Hematopoietic multipotent progenitor cell treated with erythropoietin and hydrocortisone succinate and interleukin-3 and kit ligand, for 6 days (in vitro differentiated cells): ENCODE data around the gene MED7.
"Not testable (repeated sequence)": the region's sequence is repeated elsewhere in the genome, so short reads cannot be mapped to it uniquely, and the experiment has no call there.

Experiments
- DNase-seq: peaks from one replicate; pipeline ENCODE4 v3.0.0-alpha.2; 2015

Gene MED7, protein sequence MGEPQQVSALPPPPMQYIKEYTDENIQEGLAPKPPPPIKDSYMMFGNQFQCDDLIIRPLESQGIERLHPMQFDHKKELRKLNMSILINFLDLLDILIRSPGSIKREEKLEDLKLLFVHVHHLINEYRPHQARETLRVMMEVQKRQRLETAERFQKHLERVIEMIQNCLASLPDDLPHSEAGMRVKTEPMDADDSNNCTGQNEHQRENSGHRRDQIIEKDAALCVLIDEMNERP

DNA sequence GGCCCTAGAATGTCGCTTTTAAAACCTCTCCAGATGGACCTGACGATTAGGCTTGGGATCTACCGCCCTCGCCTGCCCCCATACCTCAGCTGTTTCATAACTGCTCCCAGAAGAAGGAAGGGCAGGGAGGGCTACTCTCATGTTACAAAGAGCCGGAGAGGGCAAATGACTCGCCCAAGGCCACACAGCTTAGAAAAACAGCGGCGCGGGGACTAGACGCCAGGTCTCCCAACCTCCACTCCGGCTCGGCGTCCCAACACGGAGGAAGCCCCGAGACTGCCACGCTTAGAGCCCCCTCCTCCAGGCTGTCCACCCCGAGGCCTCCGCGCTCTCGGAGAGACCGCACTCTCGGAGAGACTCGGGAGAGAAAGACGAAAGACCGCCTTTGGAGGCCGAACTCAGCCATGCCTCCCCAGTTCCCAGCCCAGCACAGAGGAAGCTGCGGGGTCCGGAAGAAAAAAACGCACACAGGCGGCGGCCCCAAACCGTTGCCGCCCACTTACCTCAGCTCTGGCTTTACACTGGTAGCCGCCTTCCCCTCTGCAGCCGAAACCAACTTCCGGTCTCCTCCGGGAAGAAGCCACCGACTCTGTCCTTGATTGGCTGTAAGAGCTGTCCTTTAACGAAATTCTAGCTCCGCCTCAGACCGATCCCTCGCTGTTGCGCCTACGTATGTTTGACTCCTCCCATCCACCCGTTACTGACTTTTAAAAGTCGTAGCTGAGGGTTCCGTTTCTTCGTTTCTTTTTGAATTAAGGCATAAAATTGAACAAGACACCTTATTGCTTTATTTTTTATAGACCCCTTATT lies at the start of gene MED7:
Gene MED7 (minus strand): TSS at position 549 of the 810 bp plus-strand sequence. CDS start 3,434 bp downstream, outside the sequence.
- DNase-seq = peak; percentile 99

DNA sequence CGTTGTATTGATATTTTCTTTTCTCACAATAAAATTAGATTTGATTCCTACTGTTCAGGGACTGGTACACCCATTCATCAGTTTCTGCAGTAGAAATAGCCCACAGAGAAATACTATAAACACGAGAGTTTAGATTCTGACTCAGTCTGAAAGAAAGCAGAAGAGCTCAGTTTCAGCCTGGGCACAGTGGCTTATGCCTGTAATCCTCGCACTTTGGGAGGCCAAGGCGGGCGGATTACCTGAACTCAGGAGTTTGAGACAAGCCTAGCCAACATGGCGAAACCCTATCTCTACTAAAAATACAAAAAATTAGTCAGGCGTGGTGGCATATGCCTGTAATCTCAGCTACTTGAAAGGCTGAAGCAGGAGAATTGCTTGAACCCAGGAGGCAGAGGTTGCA lies 46.6 kb upstream of the MED7 start:
- DNase-seq = no peak

DNA sequence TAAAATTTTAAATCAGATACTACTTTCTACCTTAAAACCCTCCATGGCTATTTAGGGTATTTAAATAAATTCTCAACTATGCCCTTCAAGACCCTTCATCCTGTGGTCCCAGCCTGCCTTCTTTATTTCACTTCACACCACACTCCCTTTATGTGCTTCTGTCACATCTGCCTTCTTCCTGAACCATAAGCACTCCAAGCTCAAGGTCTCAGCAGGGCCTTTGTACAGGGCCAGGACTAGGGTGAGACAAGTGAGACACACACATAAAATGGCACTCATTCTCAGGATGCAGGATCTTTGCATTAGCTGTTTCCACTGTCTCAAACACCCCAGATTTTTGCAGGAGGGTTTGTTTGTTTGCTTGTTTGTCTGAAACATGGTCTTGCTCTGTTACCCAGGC lies 45.6 kb upstream of the MED7 start:
- DNase-seq = no peak

DNA sequence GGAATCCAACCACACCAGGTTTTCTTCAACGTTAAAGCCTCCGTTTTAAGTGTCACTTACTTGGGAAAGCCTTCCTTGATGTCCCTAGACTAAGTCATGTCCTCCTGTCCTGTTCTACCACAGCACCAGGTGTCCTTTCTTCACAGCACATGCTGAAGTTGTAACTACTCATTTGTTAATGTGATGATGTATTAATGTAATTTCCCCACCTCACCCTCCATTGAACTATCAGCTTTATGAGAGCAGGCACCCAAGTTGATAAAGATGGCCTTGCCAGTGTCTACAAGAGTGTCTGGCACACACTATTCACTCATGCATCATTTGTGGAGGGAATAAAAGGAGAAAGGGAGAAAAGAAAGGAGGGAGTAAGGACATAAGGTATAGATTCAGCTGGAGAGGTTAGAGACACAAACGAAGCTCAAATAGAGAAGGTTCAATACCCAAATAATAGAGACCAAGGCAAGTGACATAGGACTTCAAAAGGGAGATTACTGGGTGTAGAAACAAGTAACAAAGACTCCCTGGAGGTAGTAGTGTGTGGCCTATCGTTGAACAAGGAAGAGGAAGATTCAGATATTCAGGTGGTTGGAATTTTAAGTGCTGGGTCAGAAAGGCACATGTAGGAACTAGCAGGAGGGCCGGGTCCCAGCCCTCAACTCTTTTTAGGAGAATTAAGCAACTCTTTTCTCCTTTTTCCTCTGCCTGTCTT lies 44.5 kb upstream of the MED7 start:
- no peak for DNase-seq

DNA sequence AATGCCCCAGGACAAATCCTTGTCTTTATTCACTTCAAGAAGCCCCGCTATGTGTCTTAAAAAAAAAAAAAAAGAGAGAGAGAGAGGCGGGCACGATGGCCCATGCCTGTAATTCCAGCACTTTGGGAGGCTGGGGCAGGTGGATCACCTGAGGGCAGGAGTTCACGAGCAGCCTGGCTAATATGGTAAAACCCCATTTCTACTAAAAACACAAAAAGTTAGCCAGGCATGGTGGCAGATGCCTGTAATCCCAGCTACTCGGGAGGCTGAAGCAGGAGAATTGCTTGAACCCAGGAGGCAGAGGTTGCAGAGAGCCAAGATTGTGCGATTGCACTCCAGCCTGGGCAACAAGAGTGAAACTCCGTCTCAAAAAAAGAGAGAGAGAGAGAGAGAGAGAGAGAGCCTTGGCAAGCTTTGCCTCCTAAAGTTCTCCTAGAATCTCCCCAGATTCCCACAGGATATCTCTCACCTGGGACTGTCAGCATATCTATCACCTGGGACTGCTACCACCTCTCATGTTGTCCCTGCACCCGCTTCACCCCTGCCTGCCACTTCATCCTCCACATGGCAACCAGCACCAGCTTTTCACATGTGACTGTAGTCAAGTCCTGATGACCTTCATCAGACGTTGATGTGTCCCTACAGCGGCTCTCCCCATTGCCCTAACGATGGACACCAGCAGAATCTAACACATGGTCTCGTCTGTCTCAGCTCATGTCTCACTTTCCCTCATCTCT lies 43.8 kb upstream of the MED7 start:
- DNase-seq = no peak

DNA sequence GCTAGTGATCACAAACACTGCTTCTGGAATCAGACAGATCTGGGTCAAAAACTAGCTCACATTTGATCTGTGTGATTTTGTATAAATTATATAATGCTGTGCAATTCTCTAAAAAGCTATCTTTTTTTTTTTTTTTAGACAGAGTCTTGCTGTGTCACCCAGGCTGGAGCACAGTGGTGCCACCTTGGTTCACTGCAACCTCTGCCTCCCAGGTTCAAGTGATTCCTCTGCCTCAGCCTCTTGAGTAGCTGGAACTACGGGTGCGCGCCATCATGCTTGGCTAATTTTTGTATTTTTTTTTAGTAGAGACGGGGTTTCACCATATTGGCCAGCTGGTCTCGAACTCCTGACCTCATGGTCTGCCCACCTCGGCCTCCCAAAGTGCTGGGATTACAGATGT lies 42.5 kb upstream of the MED7 start:
- not testable (repeated sequence) for DNase-seq

DNA sequence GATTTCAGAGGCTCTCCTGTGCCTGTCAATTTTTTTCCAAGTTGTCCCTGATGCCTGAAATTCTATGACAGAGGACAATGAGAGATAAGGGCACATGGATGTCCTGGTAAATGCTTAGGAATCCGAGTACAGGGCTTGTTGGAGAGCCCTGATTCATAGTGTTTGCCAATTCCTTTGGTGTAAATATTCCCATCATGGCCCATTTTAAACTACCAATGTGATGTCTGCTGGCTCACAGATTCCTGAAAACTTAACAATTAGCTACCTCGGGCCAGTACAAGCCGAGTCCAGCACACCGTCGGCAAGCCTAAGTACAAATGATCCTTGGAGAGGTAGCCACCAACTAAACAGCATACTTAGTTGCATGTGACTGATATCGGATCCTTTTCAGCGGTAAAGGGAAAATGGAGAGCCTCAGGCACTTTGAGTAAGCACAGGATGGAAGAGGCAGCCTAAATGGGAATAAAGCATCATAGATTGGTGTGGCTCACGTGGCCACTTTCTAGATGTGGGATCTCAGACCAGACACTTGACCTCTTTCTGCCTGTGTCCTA lies 41.5 kb upstream of the MED7 start:
- DNase-seq = no peak

DNA sequence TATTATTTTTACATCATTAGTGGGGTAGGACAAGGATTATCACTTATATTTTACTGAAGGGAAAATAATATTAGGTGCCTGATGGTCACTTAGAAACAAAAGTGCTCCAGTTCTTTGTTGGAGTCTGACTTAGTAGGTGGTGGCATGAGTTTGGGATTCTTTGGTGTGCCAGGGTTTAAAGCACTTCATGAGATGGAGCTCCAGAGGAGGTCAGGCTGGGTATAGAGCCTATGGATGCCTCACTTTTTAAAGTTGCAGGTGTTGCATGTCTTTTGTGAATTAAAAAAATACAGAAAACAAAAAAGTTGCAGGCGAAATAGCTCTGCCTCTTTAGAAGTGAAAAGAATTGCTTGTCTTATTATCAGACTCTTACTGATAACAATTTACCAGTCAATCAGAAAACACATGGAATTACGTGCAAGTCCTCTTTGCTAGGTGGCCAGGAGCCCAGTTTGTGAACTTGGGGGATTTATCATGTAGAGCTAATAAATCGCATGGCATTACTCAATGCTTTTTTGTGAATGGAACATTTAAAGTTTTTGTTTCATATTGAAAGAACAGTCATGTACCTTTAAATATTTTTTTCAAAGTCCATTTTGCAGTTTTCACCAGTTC lies 39.6 kb upstream of the MED7 start:
- no peak for DNase-seq

DNA sequence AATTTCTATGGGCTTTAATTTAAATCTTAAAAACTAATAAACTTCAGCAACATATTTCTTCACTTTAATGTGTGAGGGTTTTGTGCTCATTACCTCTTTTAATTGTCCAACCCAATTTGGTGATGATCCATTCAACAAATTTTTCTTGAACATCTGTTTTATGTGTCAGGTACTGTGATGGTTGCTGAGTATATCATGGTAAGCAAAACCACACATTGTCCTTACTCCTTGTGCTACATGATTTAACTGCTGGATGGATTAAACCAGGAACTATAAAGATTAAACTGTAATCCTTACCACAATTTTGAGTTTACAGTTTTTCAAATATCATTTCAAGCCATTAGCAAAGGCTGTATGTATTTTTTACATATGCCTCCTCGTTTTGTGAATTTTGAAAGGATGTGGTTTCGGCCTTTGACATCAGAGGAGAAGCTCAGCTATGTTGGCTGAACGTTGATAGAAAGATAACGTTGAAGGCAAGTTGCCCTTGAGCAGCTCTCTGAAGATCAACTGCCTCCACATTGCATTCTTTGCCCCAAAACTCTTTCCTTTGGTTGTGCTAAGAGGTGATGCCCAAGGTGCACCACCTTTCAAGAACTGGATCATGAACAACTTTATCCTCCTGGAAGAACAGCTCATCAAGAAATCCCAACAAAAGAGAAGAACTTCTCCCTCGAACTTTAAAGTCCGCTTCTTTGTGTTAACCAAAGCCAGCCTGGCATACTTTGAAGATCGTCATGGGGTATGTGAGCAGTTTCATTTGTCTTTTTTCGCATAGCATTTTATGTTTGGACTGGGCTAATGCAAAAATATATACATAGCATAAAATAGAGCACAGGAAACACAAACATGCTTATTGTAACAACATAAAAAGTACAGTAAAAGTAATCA lies 38.0 kb upstream of the MED7 start, which contains the start of gene ITK:
Gene ITK (plus strand): TSS at position 467 of the 891 bp plus-strand sequence. CDS start 138 bp downstream, at position 605.
- DNase-seq = peak; percentile 53

DNA sequence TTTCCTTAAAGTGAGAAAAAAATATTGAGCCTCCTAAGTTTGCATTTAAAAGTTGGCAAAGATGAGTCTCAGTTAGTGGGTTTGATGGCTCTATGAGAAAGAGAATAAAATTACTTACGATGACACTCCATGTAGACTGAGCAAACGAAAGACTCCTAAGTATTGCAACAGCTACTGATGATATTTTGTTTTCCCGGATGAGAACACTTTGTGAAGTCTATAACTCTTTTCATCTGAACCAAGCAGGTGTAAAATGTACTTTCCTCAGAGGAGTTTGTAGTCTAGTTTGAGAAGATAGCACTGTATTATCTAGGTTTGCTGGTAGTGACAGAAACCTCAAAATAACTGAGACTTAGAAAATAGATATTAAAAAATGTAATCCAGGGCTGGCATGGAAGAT lies 36.3 kb upstream of the MED7 start:
- no peak for DNase-seq

DNA sequence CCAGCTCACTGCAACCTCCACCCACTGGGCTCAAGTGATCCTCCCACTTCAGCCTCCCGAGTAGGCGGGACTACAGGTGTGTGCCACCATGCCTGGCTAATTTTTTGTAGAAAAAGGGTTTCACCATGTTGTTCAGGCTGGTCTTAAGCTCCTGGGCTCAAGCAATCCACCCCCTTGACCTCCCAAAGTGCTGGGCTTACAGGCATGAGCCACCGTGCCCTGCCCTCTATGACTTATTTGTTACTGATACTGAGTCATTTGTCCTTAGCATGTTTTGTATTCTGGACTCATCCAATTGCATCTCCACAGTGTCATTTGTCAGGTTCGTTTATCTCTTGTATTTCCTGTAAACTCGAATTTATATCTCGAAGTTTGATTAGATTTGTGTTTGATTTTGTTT lies 35.3 kb upstream of the MED7 start:
- DNase-seq = no peak

DNA sequence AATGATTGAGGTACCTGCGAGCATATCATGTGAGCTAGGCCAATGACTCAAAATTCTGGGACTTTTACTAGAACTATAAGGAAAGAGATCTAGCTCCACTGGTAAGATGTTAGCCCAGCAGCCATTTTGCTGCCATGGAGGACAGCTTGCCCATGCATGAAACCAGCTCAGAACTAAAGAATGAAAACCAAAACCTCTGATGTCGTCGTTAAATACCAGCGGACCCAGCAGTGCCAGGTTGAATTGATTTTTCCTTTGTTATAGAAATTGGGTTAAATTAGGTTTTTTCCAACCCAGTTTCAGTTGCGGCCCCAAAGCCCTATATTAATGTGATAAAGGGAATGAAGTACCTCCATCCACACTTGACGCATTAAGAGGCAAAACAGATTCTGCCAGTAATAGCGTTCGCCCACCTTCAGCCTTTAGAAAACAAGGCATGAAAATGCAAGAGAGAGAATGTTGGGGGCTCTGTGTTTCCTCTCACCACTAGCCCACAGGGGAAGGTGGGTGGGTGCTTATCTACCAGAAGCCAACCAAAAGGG lies 32.5 kb upstream of the MED7 start:
- DNase-seq = no peak

DNA sequence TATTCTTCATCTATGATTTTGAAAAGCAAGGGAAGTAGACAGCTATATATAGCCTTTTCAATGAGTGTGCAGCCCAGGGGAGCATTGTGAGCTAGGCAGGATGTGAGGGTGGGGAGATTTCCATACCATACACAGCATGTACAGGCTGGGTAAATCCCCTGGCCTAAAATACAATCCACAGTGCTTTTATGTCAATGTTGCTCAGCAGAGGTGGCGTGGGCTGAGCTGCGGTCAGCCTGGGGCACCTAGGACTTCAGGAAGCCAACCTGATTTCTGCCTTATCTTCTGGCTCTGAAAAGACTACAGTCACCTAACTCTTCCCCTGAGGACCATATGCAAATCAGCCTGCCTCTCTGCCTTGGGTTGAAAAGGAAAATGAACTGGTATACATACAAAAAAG lies 29.7 kb upstream of the MED7 start:
- no peak for DNase-seq

DNA sequence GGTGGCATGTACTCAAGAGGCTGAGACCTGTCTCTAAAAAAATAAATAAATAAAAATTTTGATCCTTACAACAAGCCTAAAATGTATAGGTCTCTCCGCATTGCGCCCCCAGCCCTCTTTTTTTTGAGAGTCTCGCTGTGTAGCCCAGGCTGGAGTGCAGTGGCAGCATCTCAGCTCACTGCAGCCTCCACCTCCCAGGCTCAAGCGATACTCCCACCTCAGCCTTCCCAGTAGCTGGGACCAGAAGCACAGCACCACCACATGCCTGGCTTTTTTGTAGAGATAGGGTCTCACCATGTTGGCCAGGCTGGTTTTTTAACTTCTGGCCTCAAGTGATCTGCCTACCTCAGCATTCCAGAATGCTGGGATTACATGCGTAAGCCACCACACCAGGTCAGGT lies 25.6 kb upstream of the MED7 start:
- no peak for DNase-seq

DNA sequence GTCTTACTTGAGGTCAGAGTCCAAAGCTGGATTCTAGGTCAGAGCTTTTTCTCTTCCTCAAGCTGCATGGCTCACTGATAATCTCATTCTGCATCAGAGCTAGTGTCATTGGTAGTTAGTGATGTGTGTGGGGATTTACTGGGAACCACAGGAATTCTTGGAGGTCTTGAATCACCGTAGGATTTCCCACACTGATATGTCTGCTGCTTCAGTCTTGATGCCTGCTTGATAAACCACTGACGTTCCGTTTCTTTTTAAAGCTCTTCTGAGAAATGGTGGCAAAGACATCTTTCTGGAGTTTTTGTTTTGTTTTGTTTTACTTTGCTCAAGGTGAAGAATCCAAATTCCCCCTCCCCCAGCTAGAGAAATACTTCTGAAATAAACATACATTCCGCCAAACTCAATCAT lies 24.6 kb upstream of the MED7 start:
- no peak for DNase-seq

DNA sequence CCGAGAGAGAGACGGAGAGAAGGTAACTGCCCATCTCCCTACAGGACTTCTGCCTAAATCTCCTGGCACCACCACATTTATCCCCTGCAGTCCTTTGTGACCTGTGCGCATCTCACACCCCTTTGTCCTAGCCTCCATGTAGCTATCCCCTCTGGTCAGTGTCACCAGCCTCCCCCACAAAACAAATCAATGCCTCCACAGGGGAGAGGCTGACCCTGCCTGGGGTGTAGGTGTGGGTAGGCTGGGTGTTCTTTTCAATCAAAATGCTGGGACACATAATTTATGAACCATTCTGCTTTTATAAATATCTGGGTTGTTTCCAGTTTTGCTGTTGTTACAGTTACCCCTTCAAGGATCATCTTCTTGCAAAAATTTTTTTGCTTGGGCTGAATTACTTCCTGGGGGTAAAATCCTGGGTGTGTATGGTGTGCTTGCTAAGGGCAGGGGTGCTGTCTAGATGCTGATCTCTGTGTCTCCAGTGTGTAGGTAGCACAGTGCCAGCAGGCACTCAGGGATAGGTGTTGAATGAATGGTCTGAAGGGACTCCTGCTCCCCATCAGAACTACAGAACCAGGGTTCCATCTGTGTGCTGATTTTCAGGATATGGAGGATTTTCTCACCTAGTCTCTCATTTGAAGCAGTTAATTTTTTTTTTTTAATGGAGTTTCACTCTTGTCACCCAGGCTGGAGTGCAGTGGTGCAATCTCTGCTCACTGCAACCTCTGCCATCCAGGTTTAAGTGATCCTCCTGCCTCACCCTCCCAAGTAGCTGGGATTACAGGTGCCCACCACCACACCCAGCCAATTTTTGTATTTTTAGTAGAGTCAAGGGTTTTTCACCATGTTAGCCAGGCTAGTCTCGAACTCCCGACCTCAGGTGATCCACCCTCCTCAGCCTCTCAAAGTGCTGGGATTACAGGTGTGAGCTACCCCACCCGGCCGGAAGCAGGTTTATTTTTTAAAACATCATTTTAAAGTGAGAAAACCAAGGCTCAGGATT lies 23.8 kb upstream of the MED7 start, which contains the start of gene GARIN3:
Gene GARIN3 (minus strand): TSS at position 51 of the 1,000 bp plus-strand sequence. CDS start 96 bp downstream, outside the sequence.
- DNase-seq = no peak

DNA sequence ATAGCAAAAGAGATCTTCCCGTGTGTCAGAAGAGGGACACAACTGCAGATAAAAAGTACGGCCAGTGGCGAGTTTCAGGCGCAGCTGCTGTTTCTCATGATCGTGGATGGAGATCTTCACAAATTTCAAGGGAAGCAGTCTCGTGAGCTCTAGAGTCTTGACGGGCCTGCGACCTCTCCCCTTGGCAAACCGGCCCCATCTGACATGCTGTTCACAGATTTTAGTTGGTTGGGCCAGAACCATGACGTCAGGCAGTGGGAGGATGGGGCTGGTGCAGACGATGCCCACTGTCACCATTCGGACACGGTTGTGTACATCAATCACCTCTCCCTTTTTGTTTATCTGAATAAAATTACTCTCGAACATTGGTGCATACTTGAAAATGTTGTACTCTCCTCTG lies 23.0 kb upstream of the MED7 start:
- no peak for DNase-seq

DNA sequence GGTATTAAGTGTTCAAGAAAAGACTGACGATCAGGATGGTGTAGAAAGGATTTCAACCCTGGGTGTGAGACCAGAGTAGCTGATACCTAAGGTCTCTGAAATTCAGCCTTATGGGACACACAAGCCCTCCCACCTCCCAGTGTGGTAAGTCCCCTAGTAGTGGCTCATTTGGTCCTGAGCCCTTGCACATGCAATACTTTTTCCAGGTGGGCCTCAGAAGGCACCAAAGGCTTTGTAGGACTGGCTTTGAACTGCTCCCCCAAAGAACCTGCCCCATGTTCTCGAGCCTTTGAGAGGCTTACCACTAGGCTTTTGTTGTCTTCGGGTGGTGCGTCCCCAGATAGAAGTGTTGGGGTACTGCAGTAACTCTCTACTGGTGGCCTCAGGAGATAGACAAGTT lies 22.6 kb upstream of the MED7 start:
- no peak for DNase-seq

DNA sequence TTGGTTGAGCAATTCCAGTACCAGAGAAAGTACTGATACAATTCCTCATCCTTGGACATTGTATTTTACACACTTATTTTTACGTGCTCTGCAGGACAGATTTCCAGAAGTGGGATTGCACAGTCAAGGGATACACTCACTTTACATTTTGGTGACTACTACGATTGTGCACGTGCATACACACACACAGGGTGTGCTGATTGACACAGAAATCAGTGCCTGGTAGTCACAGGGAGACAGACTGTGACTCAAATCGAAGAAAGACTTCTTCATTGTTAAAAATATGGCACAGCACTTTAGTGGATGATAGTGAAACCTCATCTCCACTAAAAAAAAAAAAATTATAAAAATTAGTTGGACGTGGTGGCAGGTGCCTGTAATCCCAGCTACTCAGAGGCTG lies 21.9 kb upstream of the MED7 start:
- DNase-seq = no peak
